ENCODE data around the gene CBX1. TPM values are rescaled to one million over a fixed set of nuclear protein-coding genes. Genes with fewer than 3 reads are reported as not detected.

Gene CBX1
- total and polyA plus RNA-seq, 2 of the 4 experiments (the other 2 are of a cell fraction): 35.0 to 54.9 TPM

GRCh38 chr17:48064638-48065037 is 36.6 kb downstream of the CBX1 start:
- Histone ChIP-seq H4K5ac (ENCODE audit: low read depth, low read length) (no peak overlapping the region), H3K27me3 (ENCODE audit: control insufficient read depth, insufficient read depth, low read length) (no peaks in the 10 kb centered on the region), H3K18ac (ENCODE audit: low read depth, low read length) (no peak overlapping the region), H2BK15ac (ENCODE audit: low read depth, low read length) (no peak overlapping the region), H2BK20ac (ENCODE audit: low read depth, low read length) (no peak overlapping the region), H3K27ac (ENCODE audit: insufficient read depth, low read length) (no peak overlapping the region), H2AFZ (replicated peaks; ENCODE audit: low read length, poor library complexity) (no peak overlapping the region), H3K9ac (ENCODE audit: low read depth, low read length) (no peak overlapping the region), H3K4me3 (ENCODE audit: insufficient read depth, low read depth, low read length) (no peak overlapping the region), H2BK5ac (ENCODE audit: low read depth, low read length, poor library complexity, severe bottlenecking) (no peak overlapping the region), H3K9me1 (ENCODE audit: insufficient read depth, low read length) (peaks cover 3% of the 10 kb centered on the region), H4K8ac (ENCODE audit: low read depth in 2 of 2, low read length in 2 of 2) (no peak overlapping the region), H3K9me3 (ENCODE audit: control insufficient read depth, insufficient read depth, low read length) (no peaks in the 10 kb centered on the region), H2BK120ac (ENCODE audit: low read depth, low read length) (no peak overlapping the region), H3K23ac (ENCODE audit: low read depth, low read length) (no peak overlapping the region), H3K4me1 (ENCODE audit: control insufficient read depth, insufficient read depth, low read length) (peaks cover 4% of the 10 kb centered on the region), H4K20me1 (ENCODE audit: insufficient read depth, low read length) (peaks cover 10% of the 10 kb centered on the region), H2AK9ac (replicated peaks; ENCODE audit: low read depth, low read length, poor library complexity) (no peak overlapping the region), H3K79me1 (ENCODE audit: low read depth in 1 of 2, low read length in 2 of 2) (peaks cover 16 to 64% of the 10 kb centered on the region in 2 experiments; a peak in 3 of 4 replicates), H3K4me2 (ENCODE audit: low read depth, low read length) (no peak overlapping the region), H4K91ac (ENCODE audit: insufficient read depth, low read depth, low read length) (no peak overlapping the region), H2AK5ac (ENCODE audit: low read depth, low read length) (no peak overlapping the region), H3K14ac (replicated peaks; ENCODE audit: low read depth, low read length) (no peak overlapping the region), H3K4ac (ENCODE audit: low read depth, low read length) (no peak overlapping the region), H3K56ac (ENCODE audit: extremely low read depth, insufficient read depth, low read length) (no peak overlapping the region), H3K36me3 (ENCODE audit: control insufficient read depth, insufficient read depth, low read length) (peaks cover 39% of the 10 kb centered on the region)
- BruUV-seq (replicated peaks): no TSS peak
- intact Hi-C loops (cut with micrococcal nuclease): no loop called here
- ChIA-PET POLR2A (ENCODE audit: unreplicated experiment) (no interaction called here), CTCF (no interaction called here)
- WGBS, 2 experiments (ENCODE audit: extremely low coverage in 2 of 2, insufficient read length in 1 of 2): no CpG with 5 or more reads among the region's 3 CpGs
- ATAC-seq (ENCODE audit: low read depth) (no peak), DNase-seq (no peak)
- in situ Hi-C loops (cut with MboI; ENCODE audit: low sequenced_read_pairs): loop anchor here (5.0 kb wide), 1 partner anchor 32 kb away; no protein-coding TSS in a partner anchor
- no peak for TF ChIP-seq RAD21 (IDR thresholded peaks at IDR 0.05; ENCODE audit: low read length)
- TF ChIP-seq RCOR1 (IDR thresholded peaks at IDR 0.05; ENCODE audit: insufficient replicate concordance, low read length): no peak
- no peak for TF ChIP-seq CHD1 (IDR thresholded peaks at IDR 0.05; ENCODE audit: low read depth, low read length)
- TF ChIP-seq CEBPB (IDR thresholded peaks at IDR 0.05; ENCODE audit: low read depth, low read length): no peak
- TF ChIP-seq MAZ (IDR thresholded peaks at IDR 0.05; ENCODE audit: borderline replicate concordance, low read depth, low read length): no peak
- TF ChIP-seq MAFK (IDR thresholded peaks at IDR 0.05; ENCODE audit: low read depth, low read length): no peak
- no peak for TF ChIP-seq USF2 (IDR thresholded peaks at IDR 0.05; ENCODE audit: low read depth, low read length)
- no peak for TF ChIP-seq NFE2L2 (IDR thresholded peaks at IDR 0.05; ENCODE audit: low read depth, low read length)
- no peak for TF ChIP-seq SMC3 (IDR thresholded peaks at IDR 0.05; ENCODE audit: low read depth, low read length)
- TF ChIP-seq CTCF (conservative IDR thresholded peaks at IDR 0.05; ENCODE audit: low read depth, low read length): no peak
- dilution Hi-C loops (cut with HindIII; ENCODE audit: low sequenced_read_pairs, unreplicated experiment): no loop called here
